GM23338 (cell line): Measurements from ENCODE around the gene CACNA1D. TPM values are rescaled to one million over a fixed set of nuclear protein-coding genes. Genes with fewer than 3 reads are reported as not detected.

ENCODE experiments used
- ATAC-seq: fragments of 200-7000 bp; cut with Tn5 transposase; 3 replicates; pipeline ENCODE4 v1.9.1; 2020
- DNase-seq: peaks from one replicate; pipeline ENCODE4 v3.0.0-alpha.2; 2015; ENCODE audit warnings: low spot score
- H2AFZ ChIP-seq: fragments of 200-600 bp; sonication (generic); 2 replicates; pipeline ENCODE4 v1.8.0; 2016; ENCODE audit warnings: antibody characterized with exemption, mild to moderate bottlenecking, moderate library complexity
- H3F3A ChIP-seq: fragments of 200-600 bp; sonication (generic); replicated peaks from 2 replicates; pipeline ENCODE4 v1.8.0; 2017; ENCODE audit warnings: antibody characterized with exemption, mixed run types, low read depth
- H3K27ac ChIP-seq: fragments of 200-600 bp; sonication (generic); 2 replicates; pipeline ENCODE4 v1.6.1; 2016; ENCODE audit warnings: low read depth
- H3K27me3 ChIP-seq: fragments of 200-600 bp; sonication (generic); 2 replicates; pipeline ENCODE4 v1.8.0; 2016; ENCODE audit warnings: mild to moderate bottlenecking, mixed run types, moderate library complexity; ENCODE audit not compliant: insufficient read depth
- H3K36me3 ChIP-seq: fragments of 200-600 bp; sonication (generic); 2 replicates; pipeline ENCODE4 v1.8.0; 2016; ENCODE audit warnings: mild to moderate bottlenecking; ENCODE audit not compliant: insufficient read depth
- H3K4me1 ChIP-seq: fragments of 200-600 bp; sonication (generic); 2 replicates; pipeline ENCODE4 v1.8.0; 2016; ENCODE audit warnings: mild to moderate bottlenecking, moderate library complexity; ENCODE audit not compliant: insufficient read depth
- H3K4me2 ChIP-seq: fragments of 200-600 bp; sonication (generic); 2 replicates; pipeline ENCODE4 v1.7.1; 2017; ENCODE audit warnings: mixed run types
- H3K4me3 ChIP-seq: fragments of 200-600 bp; sonication (generic); 2 replicates; pipeline ENCODE4 v1.6.1; 2016; ENCODE audit warnings: mixed run types
- H3K79me2 ChIP-seq: fragments of 200-600 bp; sonication (generic); replicated peaks from 2 replicates; pipeline ENCODE4 v1.8.0; 2017; ENCODE audit warnings: mild to moderate bottlenecking; ENCODE audit not compliant: insufficient read depth
- H3K9me2 ChIP-seq: fragments of 200-600 bp; sonication (generic); 2 replicates; pipeline ENCODE4 v1.8.0; 2017; ENCODE audit not compliant: insufficient read depth
- H4K20me1 ChIP-seq: fragments of 200-600 bp; sonication (generic); replicated peaks from 2 replicates; pipeline ENCODE4 v1.8.0; 2017; ENCODE audit warnings: mild to moderate bottlenecking; ENCODE audit not compliant: insufficient read depth
- H3K27ac Mint-ChIP-seq: 2 replicates; pipeline ENCODE4 v1.8.0; 2020; ENCODE audit warnings: inconsistent platforms, mild to moderate bottlenecking, moderate library complexity, mixed read lengths
- H3K27me3 Mint-ChIP-seq: 3 replicates; pipeline ENCODE4 v1.8.0; 2022; ENCODE audit warnings: low read depth, mild to moderate bottlenecking, moderate library complexity, mixed read lengths, inconsistent platforms; ENCODE audit not compliant: insufficient read depth, poor library complexity
- H3K36me3 Mint-ChIP-seq: 3 replicates; pipeline ENCODE4 v1.8.0; 2021; ENCODE audit warnings: low read depth, mild to moderate bottlenecking, inconsistent platforms, moderate library complexity, mixed read lengths
- H3K4me1 Mint-ChIP-seq: 3 replicates; pipeline ENCODE4 v1.8.0; 2020; ENCODE audit warnings: mild to moderate bottlenecking, inconsistent platforms, mixed read lengths
- H3K4me3 Mint-ChIP-seq: 3 replicates; pipeline ENCODE4 v1.8.0; 2021; ENCODE audit warnings: moderate library complexity, mild to moderate bottlenecking, inconsistent platforms, mixed read lengths
- H3K9me3 Mint-ChIP-seq: 3 replicates; pipeline ENCODE4 v1.8.0; 2020; ENCODE audit warnings: moderate library complexity, mild to moderate bottlenecking, inconsistent platforms, mixed read lengths
- CREB1 ChIP-seq: fragments of 250-450 bp; sonication (Bioruptor Pico); IDR thresholded peaks from 2 replicates; pipeline ENCODE4 v1.5.0; 2020; ENCODE audit warnings: low read depth, mild to moderate bottlenecking, moderate library complexity
- ETS1 ChIP-seq: IDR thresholded peaks from 2 replicates; pipeline ENCODE4 v1.6.1; 2016; ENCODE audit warnings: antibody characterized with exemption
- EZH2 ChIP-seq: fragments of 200-600 bp; sonication (generic); IDR thresholded peaks from one replicate; pipeline ENCODE4 v1.8.0; 2017; ENCODE audit warnings: antibody characterized with exemption, mild to moderate bottlenecking, low read depth; ENCODE audit not compliant: unreplicated experiment
- EZH2phosphoT487 ChIP-seq: fragments of 200-600 bp; sonication (generic); IDR thresholded peaks from one replicate; pipeline ENCODE4 v1.8.1; 2018; ENCODE audit warnings: antibody characterized with exemption; ENCODE audit not compliant: unreplicated experiment
- JUNB ChIP-seq: IDR thresholded peaks from one replicate; pipeline ENCODE4 v1.6.1; 2016; ENCODE audit warnings: antibody characterized with exemption; ENCODE audit not compliant: unreplicated experiment
- NANOG ChIP-seq: IDR thresholded peaks from 2 replicates; pipeline ENCODE4 v1.6.1; 2016; ENCODE audit warnings: antibody characterized with exemption, borderline replicate concordance
- POLR2AphosphoS5 ChIP-seq: IDR thresholded peaks from 2 replicates; pipeline ENCODE4 v1.6.1; 2016; ENCODE audit warnings: antibody characterized with exemption, low read depth
- STAT1 ChIP-seq: IDR thresholded peaks from one replicate; pipeline ENCODE4 v1.6.1; 2016; ENCODE audit warnings: antibody characterized with exemption; ENCODE audit not compliant: unreplicated experiment
- ZNF114 ChIP-seq: fragments of 250-450 bp; sonication (Bioruptor Pico); IDR thresholded peaks from 2 replicates; pipeline ENCODE4 v1.5.0; 2020; ENCODE audit warnings: mild to moderate bottlenecking, moderate library complexity
- ZNF331 ChIP-seq: fragments of 250-450 bp; sonication (Bioruptor Pico); IDR thresholded peaks from 2 replicates; pipeline ENCODE4 v1.5.0; 2020; ENCODE audit warnings: low read depth, mild to moderate bottlenecking, moderate library complexity
- polyA plus RNA-seq: library from polyadenylated mRNA; unstranded; fragments of >200 nt; fragmentation: Nextera tagmentation; extraction: Ambion mirVana; gene quantifications from 2 replicates; pipeline ENCODE4 v1.2.1, GENCODE V29; 2016
- total RNA-seq: library from RNA; depleted of rRNA; stranded (reverse); fragments of >200 nt; shearing (Covaris generic); gene quantifications from 2 replicates; pipeline ENCODE4 v1.2.3, GENCODE V29; 2014
- TF ChIP-seq, protein P1 (sequence below): IDR thresholded peaks from one replicate; pipeline ENCODE4 v1.6.1; 2018; ENCODE audit warnings: antibody characterized with exemption; ENCODE audit not compliant: unreplicated experiment
- TF ChIP-seq, protein P2 (sequence below), 2 experiments: fragments of 200-600 bp in 1 of 2; sonication (generic) in 1 of 2; conservative IDR thresholded peaks; 2 replicates each; pipeline versions ENCODE4 v1.5.1 to v1.6.1; 2016 to 2017; ENCODE audit warnings: antibody characterized with exemption in 2 of 2, low read depth in 2 of 2, mild to moderate bottlenecking in 2 of 2, moderate library complexity in 1 of 2

The CACNA1D gene
- total and polyA plus RNA-seq, 2 experiments from 2014 or later = 1.7 to 1.8 TPM

DNA sequence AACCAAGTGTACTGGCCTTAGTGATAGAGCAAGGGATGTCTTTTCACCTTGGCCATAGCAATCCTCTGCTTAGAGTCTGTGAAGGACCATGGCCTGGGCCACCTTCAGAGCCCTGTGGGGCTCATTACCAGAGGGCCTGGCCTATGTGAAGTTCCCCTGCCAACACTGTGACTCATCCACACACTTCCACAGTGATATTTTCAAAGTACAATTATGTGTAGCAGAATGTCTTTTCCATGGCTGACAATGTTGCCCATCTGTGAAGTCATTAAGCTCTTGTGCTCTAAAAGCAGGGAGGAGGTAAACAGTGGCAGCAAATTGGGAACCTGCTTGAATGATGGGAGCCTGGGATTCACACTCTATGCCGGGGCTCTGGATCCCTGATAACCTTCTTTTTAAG is 12.2 kb upstream of the CACNA1D start:
- Histone ChIP-seq H3K27ac (no peak overlapping the region), H3K36me3 (no peaks in the 10 kb centered on the region), H3K4me2 (no peak overlapping the region), H3K9me2 (peaks cover 6% of the 10 kb centered on the region; the same call in 1 of the 2 replicates), H4K20me1 (no peaks in the 10 kb centered on the region), H3K4me3 (no peak overlapping the region), H3K27me3 (no peaks in the 10 kb centered on the region), H3K4me1 (no peaks in the 10 kb centered on the region), H3K79me2 (no peaks in the 10 kb centered on the region), H3F3A (no peaks in the 10 kb centered on the region), H2AFZ (no peak overlapping the region)
- H3K27me3 Mint-ChIP-seq = no peaks in the 10 kb centered on the region
- no peaks in the 10 kb centered on the region for H3K4me1 Mint-ChIP-seq
- no peak overlapping the region for H3K27ac Mint-ChIP-seq
- H3K4me3 Mint-ChIP-seq = no peak overlapping the region
- DNase-seq (no peak), ATAC-seq (no peak)
- no peaks in the 10 kb centered on the region for H3K36me3 Mint-ChIP-seq
- no peak for TF ChIP-seq ZNF331
- TF ChIP-seq, protein P1, sequence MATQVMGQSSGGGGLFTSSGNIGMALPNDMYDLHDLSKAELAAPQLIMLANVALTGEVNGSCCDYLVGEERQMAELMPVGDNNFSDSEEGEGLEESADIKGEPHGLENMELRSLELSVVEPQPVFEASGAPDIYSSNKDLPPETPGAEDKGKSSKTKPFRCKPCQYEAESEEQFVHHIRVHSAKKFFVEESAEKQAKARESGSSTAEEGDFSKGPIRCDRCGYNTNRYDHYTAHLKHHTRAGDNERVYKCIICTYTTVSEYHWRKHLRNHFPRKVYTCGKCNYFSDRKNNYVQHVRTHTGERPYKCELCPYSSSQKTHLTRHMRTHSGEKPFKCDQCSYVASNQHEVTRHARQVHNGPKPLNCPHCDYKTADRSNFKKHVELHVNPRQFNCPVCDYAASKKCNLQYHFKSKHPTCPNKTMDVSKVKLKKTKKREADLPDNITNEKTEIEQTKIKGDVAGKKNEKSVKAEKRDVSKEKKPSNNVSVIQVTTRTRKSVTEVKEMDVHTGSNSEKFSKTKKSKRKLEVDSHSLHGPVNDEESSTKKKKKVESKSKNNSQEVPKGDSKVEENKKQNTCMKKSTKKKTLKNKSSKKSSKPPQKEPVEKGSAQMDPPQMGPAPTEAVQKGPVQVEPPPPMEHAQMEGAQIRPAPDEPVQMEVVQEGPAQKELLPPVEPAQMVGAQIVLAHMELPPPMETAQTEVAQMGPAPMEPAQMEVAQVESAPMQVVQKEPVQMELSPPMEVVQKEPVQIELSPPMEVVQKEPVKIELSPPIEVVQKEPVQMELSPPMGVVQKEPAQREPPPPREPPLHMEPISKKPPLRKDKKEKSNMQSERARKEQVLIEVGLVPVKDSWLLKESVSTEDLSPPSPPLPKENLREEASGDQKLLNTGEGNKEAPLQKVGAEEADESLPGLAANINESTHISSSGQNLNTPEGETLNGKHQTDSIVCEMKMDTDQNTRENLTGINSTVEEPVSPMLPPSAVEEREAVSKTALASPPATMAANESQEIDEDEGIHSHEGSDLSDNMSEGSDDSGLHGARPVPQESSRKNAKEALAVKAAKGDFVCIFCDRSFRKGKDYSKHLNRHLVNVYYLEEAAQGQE = no peak
- no peak for TF ChIP-seq JUNB
- TF ChIP-seq, protein P2, sequence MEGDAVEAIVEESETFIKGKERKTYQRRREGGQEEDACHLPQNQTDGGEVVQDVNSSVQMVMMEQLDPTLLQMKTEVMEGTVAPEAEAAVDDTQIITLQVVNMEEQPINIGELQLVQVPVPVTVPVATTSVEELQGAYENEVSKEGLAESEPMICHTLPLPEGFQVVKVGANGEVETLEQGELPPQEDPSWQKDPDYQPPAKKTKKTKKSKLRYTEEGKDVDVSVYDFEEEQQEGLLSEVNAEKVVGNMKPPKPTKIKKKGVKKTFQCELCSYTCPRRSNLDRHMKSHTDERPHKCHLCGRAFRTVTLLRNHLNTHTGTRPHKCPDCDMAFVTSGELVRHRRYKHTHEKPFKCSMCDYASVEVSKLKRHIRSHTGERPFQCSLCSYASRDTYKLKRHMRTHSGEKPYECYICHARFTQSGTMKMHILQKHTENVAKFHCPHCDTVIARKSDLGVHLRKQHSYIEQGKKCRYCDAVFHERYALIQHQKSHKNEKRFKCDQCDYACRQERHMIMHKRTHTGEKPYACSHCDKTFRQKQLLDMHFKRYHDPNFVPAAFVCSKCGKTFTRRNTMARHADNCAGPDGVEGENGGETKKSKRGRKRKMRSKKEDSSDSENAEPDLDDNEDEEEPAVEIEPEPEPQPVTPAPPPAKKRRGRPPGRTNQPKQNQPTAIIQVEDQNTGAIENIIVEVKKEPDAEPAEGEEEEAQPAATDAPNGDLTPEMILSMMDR (conservative IDR thresholded peaks at IDR 0.05; ENCODE audit: low read depth in 2 of 2) = no peak
- no peak for TF ChIP-seq POLR2AphosphoS5
- no peak for TF ChIP-seq STAT1
- TF ChIP-seq ZNF114 (CRISPR knock-in tag) = no peak
- TF ChIP-seq NANOG = no peak
- no peaks in the 10 kb centered on the region for H3K9me3 Mint-ChIP-seq

DNA sequence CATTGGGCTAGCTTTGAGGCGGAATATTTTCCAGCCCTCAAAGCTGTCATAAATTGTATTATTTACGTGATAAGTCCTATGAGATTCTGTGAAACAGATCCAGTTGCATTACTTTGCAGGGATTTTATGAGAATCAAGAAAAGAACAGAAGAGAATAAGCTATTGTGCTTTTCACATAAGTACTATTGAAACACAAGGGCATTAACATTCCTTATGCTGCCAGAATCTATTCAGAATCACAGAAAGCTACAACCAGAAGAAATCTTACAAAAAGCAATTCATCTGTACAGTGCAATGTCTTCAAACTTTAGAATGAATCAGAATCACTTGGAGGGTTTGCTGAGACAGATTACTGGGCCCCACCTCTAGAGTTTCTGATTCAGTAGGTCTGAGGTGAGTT is 10.6 kb upstream of the CACNA1D start:
- H3F3A ChIP-seq = no peaks in the 10 kb centered on the region
- ATAC-seq = no peak
- H3K27ac ChIP-seq = no peak overlapping the region
- H3K79me2 ChIP-seq = no peaks in the 10 kb centered on the region
- Mint-ChIP-seq H3K27ac (no peak overlapping the region), H3K9me3 (no peaks in the 10 kb centered on the region), H3K4me3 (no peak overlapping the region), H3K27me3 (no peaks in the 10 kb centered on the region), H3K36me3 (no peaks in the 10 kb centered on the region), H3K4me1 (no peaks in the 10 kb centered on the region)
- DNase-seq = no peak
- no peaks in the 10 kb centered on the region for H4K20me1 ChIP-seq
- peaks cover 6% of the 10 kb centered on the region; the same call in 1 of the 2 replicates for H3K9me2 ChIP-seq
- no peak overlapping the region for H3K4me3 ChIP-seq
- no peak overlapping the region for H3K4me2 ChIP-seq
- H3K4me1 ChIP-seq = no peaks in the 10 kb centered on the region
- no peak overlapping the region for H2AFZ ChIP-seq
- no peaks in the 10 kb centered on the region for H3K27me3 ChIP-seq
- H3K36me3 ChIP-seq = no peaks in the 10 kb centered on the region
- TF ChIP-seq EZH2 (no peak), NANOG (no peak), STAT1 (no peak), ETS1 (no peak), JUNB (no peak), POLR2AphosphoS5 (no peak), CREB1 (CRISPR knock-in tag) (no peak), ZNF331 (no peak), EZH2phosphoT487 (no peak)
- TF ChIP-seq, protein P2 (conservative IDR thresholded peaks at IDR 0.05; ENCODE audit: low read depth in 2 of 2) = no peak
- TF ChIP-seq, protein P1 = no peak
